ENCODE data around the gene NLRP4. TPM values are rescaled to one million over a fixed set of nuclear protein-coding genes. Genes with fewer than 3 reads are reported as not detected.

The NLRP4 gene
- total and polyA plus RNA-seq, 2 of the 4 experiments (the other 2 are of a cell fraction) = not detected

- DNase-seq (no peak), ATAC-seq (ENCODE audit: low read depth) (no peak)
- Histone ChIP-seq H2BK5ac (ENCODE audit: low read depth, low read length, poor library complexity, severe bottlenecking) (no peak overlapping the region), H3K36me3 (ENCODE audit: control insufficient read depth, insufficient read depth, low read length) (no peaks in the 10 kb centered on the region), H3K18ac (ENCODE audit: low read depth, low read length) (no peak overlapping the region), H2BK15ac (ENCODE audit: low read depth, low read length) (no peak overlapping the region), H3K14ac (replicated peaks; ENCODE audit: low read depth, low read length) (no peak overlapping the region), H3K79me1 (ENCODE audit: low read depth in 1 of 2, low read length in 2 of 2) (no peaks in the 10 kb centered on the region), H3K27me3 (ENCODE audit: control insufficient read depth, insufficient read depth, low read length) (no peaks in the 10 kb centered on the region), H3K9ac (ENCODE audit: low read depth, low read length) (no peak overlapping the region), H2AK9ac (replicated peaks; ENCODE audit: low read depth, low read length, poor library complexity) (no peak overlapping the region), H2BK120ac (ENCODE audit: low read depth, low read length) (no peak overlapping the region), H2AFZ (replicated peaks; ENCODE audit: low read length, poor library complexity) (no peak overlapping the region), H3K23ac (ENCODE audit: low read depth, low read length) (no peak overlapping the region), H3K4me1 (ENCODE audit: control insufficient read depth, insufficient read depth, low read length) (no peaks in the 10 kb centered on the region), H2AK5ac (ENCODE audit: low read depth, low read length) (no peak overlapping the region), H3K27ac (ENCODE audit: insufficient read depth, low read length) (no peak overlapping the region), H3K56ac (ENCODE audit: extremely low read depth, insufficient read depth, low read length) (no peak overlapping the region), H4K20me1 (ENCODE audit: insufficient read depth, low read length) (no peaks in the 10 kb centered on the region), H3K4ac (ENCODE audit: low read depth, low read length) (no peak overlapping the region), H4K8ac (ENCODE audit: low read depth in 2 of 2, low read length in 2 of 2) (no peak overlapping the region), H3K4me3 (ENCODE audit: insufficient read depth, low read depth, low read length) (no peak overlapping the region), H3K4me2 (ENCODE audit: low read depth, low read length) (no peak overlapping the region), H3K9me1 (ENCODE audit: insufficient read depth, low read length) (no peaks in the 10 kb centered on the region), H2BK20ac (ENCODE audit: low read depth, low read length) (no peak overlapping the region), H4K91ac (ENCODE audit: insufficient read depth, low read depth, low read length) (no peak overlapping the region), H3K9me3 (ENCODE audit: control insufficient read depth, insufficient read depth, low read length) (peaks cover 20% of the 10 kb centered on the region), H4K5ac (ENCODE audit: low read depth, low read length) (no peak overlapping the region)
- no peak for TF ChIP-seq MXI1 (IDR thresholded peaks at IDR 0.05; ENCODE audit: borderline replicate concordance, low read depth, low read length)
- no peak for TF ChIP-seq USF2 (IDR thresholded peaks at IDR 0.05; ENCODE audit: low read depth, low read length)
- no peak for TF ChIP-seq SMC3 (IDR thresholded peaks at IDR 0.05; ENCODE audit: low read depth, low read length)
- no peak for TF ChIP-seq FOS (IDR thresholded peaks at IDR 0.05; ENCODE audit: low read depth, low read length)
- no peak for TF ChIP-seq CTCF (conservative IDR thresholded peaks at IDR 0.05; ENCODE audit: low read depth, low read length)
- no peak for TF ChIP-seq MAFK (IDR thresholded peaks at IDR 0.05; ENCODE audit: low read depth, low read length)
- no peak for TF ChIP-seq CHD1 (IDR thresholded peaks at IDR 0.05; ENCODE audit: low read depth, low read length)
- TF ChIP-seq MAZ (IDR thresholded peaks at IDR 0.05; ENCODE audit: borderline replicate concordance, low read depth, low read length) = no peak
- in situ Hi-C loops (cut with MboI; ENCODE audit: low sequenced_read_pairs) = no loop called here
- ChIA-PET CTCF (no interaction called here), POLR2A (ENCODE audit: unreplicated experiment) (no interaction called here)
- intact Hi-C loops (cut with micrococcal nuclease) = no loop called here
- dilution Hi-C loops (cut with HindIII; ENCODE audit: low sequenced_read_pairs, unreplicated experiment) = no loop called here
- no TSS peak for BruUV-seq (replicated peaks)
- no CpG with 5 or more reads among the region's 5 CpGs for WGBS, 2 experiments (ENCODE audit: extremely low coverage in 2 of 2, insufficient read length in 1 of 2)
Measured at GRCh38 chr19:55813906-55814305, 22.4 kb upstream of the NLRP4 start.
